ENCODE data around the gene SALL2.

DNA sequence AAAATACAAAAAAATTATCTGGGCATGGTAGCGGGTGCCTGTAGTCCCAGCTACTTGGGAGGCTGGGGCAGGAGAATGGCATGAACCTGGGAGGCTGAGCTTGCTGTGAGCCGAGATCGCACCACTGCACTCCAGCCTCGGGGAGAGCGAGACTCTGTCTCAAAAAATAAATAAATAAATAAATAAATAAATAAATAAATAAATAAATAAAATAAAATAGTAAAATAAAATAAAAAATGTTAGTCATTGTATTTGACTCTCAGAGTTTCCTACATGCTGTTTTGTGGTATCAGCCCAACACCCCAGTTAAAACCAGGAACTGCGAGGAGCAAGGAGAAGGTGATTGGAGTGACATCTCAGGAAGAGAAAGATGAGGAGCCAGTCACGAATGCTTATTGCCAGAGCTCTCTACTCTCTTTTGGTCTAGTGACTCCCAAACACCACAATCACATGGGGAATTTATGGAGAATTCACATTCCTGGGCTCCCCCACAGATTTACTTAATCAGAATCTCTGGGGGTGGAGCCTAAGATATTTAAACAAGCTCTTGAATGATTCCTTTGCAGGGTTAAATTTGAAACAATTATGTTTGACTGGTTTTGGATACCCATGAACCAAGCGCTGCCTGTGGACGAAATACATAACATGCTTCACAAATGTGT is 15.4 kb upstream of the SALL2 start:
- TF ChIP-seq, protein P1, sequence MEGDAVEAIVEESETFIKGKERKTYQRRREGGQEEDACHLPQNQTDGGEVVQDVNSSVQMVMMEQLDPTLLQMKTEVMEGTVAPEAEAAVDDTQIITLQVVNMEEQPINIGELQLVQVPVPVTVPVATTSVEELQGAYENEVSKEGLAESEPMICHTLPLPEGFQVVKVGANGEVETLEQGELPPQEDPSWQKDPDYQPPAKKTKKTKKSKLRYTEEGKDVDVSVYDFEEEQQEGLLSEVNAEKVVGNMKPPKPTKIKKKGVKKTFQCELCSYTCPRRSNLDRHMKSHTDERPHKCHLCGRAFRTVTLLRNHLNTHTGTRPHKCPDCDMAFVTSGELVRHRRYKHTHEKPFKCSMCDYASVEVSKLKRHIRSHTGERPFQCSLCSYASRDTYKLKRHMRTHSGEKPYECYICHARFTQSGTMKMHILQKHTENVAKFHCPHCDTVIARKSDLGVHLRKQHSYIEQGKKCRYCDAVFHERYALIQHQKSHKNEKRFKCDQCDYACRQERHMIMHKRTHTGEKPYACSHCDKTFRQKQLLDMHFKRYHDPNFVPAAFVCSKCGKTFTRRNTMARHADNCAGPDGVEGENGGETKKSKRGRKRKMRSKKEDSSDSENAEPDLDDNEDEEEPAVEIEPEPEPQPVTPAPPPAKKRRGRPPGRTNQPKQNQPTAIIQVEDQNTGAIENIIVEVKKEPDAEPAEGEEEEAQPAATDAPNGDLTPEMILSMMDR (IDR thresholded peaks at IDR 0.05): no peak
- no peak for TF ChIP-seq POLR2A (IDR thresholded peaks at IDR 0.05)
- no peak for TF ChIP-seq POLR2AphosphoS5 (IDR thresholded peaks at IDR 0.05)
- TF ChIP-seq EP300 (IDR thresholded peaks at IDR 0.05): no peak
